Measurements from ENCODE around the gene FAM83B.

GRCh38 chr6:54971825-54972224, 125.3 kb downstream of the FAM83B start:
- TF ChIP-seq CTCF (IDR thresholded peaks at IDR 0.05) (no peak), ZFX (IDR thresholded peaks at IDR 0.05; ENCODE audit: borderline replicate concordance) (no peak)

Data from 22Rv1 (cell line).